Cortex of kidney (tissue), 1 donor: ENCODE data around the gene WFDC1.

ENCODE experiments used
- DNase-seq: peaks from one replicate; lab custom pipeline; 2025; lab: John Stamatoyannopoulos, UW

The WFDC1 gene

GRCh38 chr16:84294531-84295142 is at the start of gene WFDC1:
Gene WFDC1 (plus strand): TSS chr16:84294878. CDS start chr16:84294972, 94 bp downstream.
- no peak for DNase-seq

- DNase-seq = no peak
These were observed 48.6 kb upstream of the WFDC1 start for GRCh38 chr16:84245956-84246678.

GRCh38 chr16:84246679-84247077 is 48.0 kb upstream of the WFDC1 start:
- no peak for DNase-seq

GRCh38 chr16:84247331-84247730 is 47.3 kb upstream of the WFDC1 start:
- DNase-seq = no peak

- no peak for DNase-seq
These were observed 46.8 kb upstream of the WFDC1 start for GRCh38 chr16:84247844-84248243.

- no peak for DNase-seq
These were observed 42.5 kb upstream of the WFDC1 start for GRCh38 chr16:84252184-84252583.

- DNase-seq = no peak
These were observed 41.5 kb upstream of the WFDC1 start for GRCh38 chr16:84253173-84253572.

GRCh38 chr16:84254062-84254461 is 40.6 kb upstream of the WFDC1 start:
- no peak for DNase-seq

- no peak for DNase-seq
These were observed 39.4 kb upstream of the WFDC1 start for GRCh38 chr16:84255050-84255810.

- no peak for DNase-seq
These were observed 36.4 kb upstream of the WFDC1 start for GRCh38 chr16:84258266-84258665.

- DNase-seq = no peak
These were observed 35.0 kb upstream of the WFDC1 start for GRCh38 chr16:84259691-84260090.

- DNase-seq = no peak
These were observed 33.7 kb upstream of the WFDC1 start for GRCh38 chr16:84260766-84261554.

- DNase-seq = no peak
These were observed 32.6 kb upstream of the WFDC1 start for GRCh38 chr16:84262031-84262430.

GRCh38 chr16:84262939-84263338 is 31.7 kb upstream of the WFDC1 start:
- no peak for DNase-seq

GRCh38 chr16:84266451-84266850 is 28.2 kb upstream of the WFDC1 start:
- no peak for DNase-seq

GRCh38 chr16:84267380-84267779 is 27.3 kb upstream of the WFDC1 start:
- no peak for DNase-seq

GRCh38 chr16:84268291-84269040 is 26.2 kb upstream of the WFDC1 start:
- no peak for DNase-seq

GRCh38 chr16:84270071-84270470 is 24.6 kb upstream of the WFDC1 start:
- no peak for DNase-seq

GRCh38 chr16:84270531-84270930 is 24.1 kb upstream of the WFDC1 start:
- DNase-seq = no peak

- no peak for DNase-seq
These were observed 23.6 kb upstream of the WFDC1 start for GRCh38 chr16:84271037-84271436.

- no peak for DNase-seq
These were observed 22.8 kb upstream of the WFDC1 start for GRCh38 chr16:84271866-84272265.
